B cell (primary cell): Measurements from ENCODE around the gene CDH13. TPM values are rescaled to one million over a fixed set of nuclear protein-coding genes. Genes with fewer than 3 reads are reported as not detected.

ENCODE experiments used
- ATAC-seq: fragments of 200-7000 bp; cut with Tn5 transposase; one replicate; pipeline ENCODE4 v1.10.0; 2021; ENCODE audit warnings: low read depth, mild to moderate bottlenecking, moderate number of reproducible peaks, moderate library complexity
- CTCF ChIA-PET: fragments of 350-600 bp; sonication (Branson Sonifier 250); formaldehyde crosslinking; loops from one replicate; lab custom pipeline; 2021; ENCODE audit warnings: antibody characterized with exemption, inconsistent platforms; lab: Charles Lee
- POLR2A ChIA-PET: fragments of 350-600 bp; sonication (Branson Sonifier 250); formaldehyde crosslinking; loops from one replicate; lab custom pipeline; 2021; ENCODE audit warnings: antibody characterized with exemption; lab: Charles Lee
- DNase-seq: peaks from one replicate; pipeline ENCODE4 v3.0.0; 2013
- H2AFZ ChIP-seq: 2 replicates; pipeline ENCODE4 v1.6.1; 2012; ENCODE audit warnings: mild to moderate bottlenecking, low read depth, low read length; ENCODE audit not compliant: insufficient read depth, poor library complexity, severe bottlenecking
- H3K27ac ChIP-seq, 2 donors: 1 replicate in 1 of 2; 2 replicates in 1 of 2; pipeline ENCODE4 v1.5.1; 2012 to 2013; ENCODE audit warnings: low read length in 2 of 2, mild to moderate bottlenecking in 2 of 2, moderate library complexity in 1 of 2
- H3K27me3 ChIP-seq, 4 experiments: fragments of 200-600 bp in 1 of 4; sonication (generic) in 1 of 4; replicated peaks in 1 of 4; 1 replicate in 2 of 4; 2 replicates in 2 of 4; pipeline versions ENCODE4 v1.6.1 to v1.7.0; 2013 to 2016; ENCODE audit warnings: low read length in 3 of 4, mild to moderate bottlenecking in 2 of 4, mixed read lengths in 1 of 4, moderate library complexity in 1 of 4; ENCODE audit not compliant: insufficient read depth in 4 of 4, control insufficient read depth in 3 of 4; ENCODE audit errors: control extremely low read depth in 1 of 4
- H3K36me3 ChIP-seq, 2 experiments: replicated peaks in 1 of 2; 1 replicate in 1 of 2; 2 replicates in 1 of 2; pipeline versions ENCODE4 v1.6.1 to v1.7.1; 2013; ENCODE audit warnings: low read length in 1 of 2; ENCODE audit not compliant: insufficient read depth in 2 of 2, control insufficient read depth in 1 of 2; ENCODE audit errors: control extremely low read depth in 1 of 2, extremely low read depth in 1 of 2
- H3K4me1 ChIP-seq, 2 donors: fragments of 200-600 bp in 1 of 2; sonication (generic) in 1 of 2; 1 replicate in 1 of 2; 2 replicates in 1 of 2; pipeline versions ENCODE4 v1.5.1 to v1.6.1; 2013 to 2017; ENCODE audit warnings: low read length in 2 of 2; ENCODE audit not compliant: control insufficient read depth in 2 of 2, insufficient read depth in 2 of 2
- H3K4me2 ChIP-seq: replicated peaks from 2 replicates; pipeline ENCODE3; 2012; ENCODE audit warnings: mild to moderate bottlenecking, low read depth, low read length; ENCODE audit not compliant: poor library complexity, severe bottlenecking
- H3K4me3 ChIP-seq, 5 experiments: fragments of 200-600 bp in 1 of 5; sonication (generic) in 1 of 5; 1 replicate in 3 of 5; 2 replicates in 2 of 5; pipeline versions ENCODE4 v1.5.1 to v1.7.0; 2011 to 2016; ENCODE audit warnings: low read length in 4 of 5, mild to moderate bottlenecking in 4 of 5, low read depth in 2 of 5, control low read depth in 1 of 5, moderate library complexity in 1 of 5; ENCODE audit not compliant: insufficient read depth in 1 of 5; ENCODE audit errors: control extremely low read depth in 1 of 5, extremely low read depth in 1 of 5
- H3K79me2 ChIP-seq: fragments of 200-600 bp; sonication (generic); one replicate; pipeline ENCODE4 v1.6.0; 2016; ENCODE audit warnings: low read length; ENCODE audit not compliant: control insufficient read depth, insufficient read depth
- H3K9ac ChIP-seq: fragments of 200-600 bp; sonication (generic); 2 replicates; pipeline ENCODE4 v1.6.1; 2017; ENCODE audit warnings: mild to moderate bottlenecking, low read length, moderate library complexity
- H3K9me3 ChIP-seq, 3 donors: one replicate each; pipeline versions ENCODE4 v1.6.1 to v1.7.1; 2013; ENCODE audit warnings: low read length in 2 of 3; ENCODE audit not compliant: control insufficient read depth in 2 of 3, insufficient read depth in 1 of 3; ENCODE audit errors: control extremely low read depth in 1 of 3
- H4K20me1 ChIP-seq: 2 replicates; pipeline ENCODE4 v1.6.0; 2012; ENCODE audit warnings: mild to moderate bottlenecking, low read length; ENCODE audit not compliant: insufficient read depth, control insufficient read depth, poor library complexity, severe bottlenecking
- H3K27ac Mint-ChIP-seq: one replicate; pipeline ENCODE4 v1.8.0; 2021; ENCODE audit warnings: mixed read lengths
- H3K27me3 Mint-ChIP-seq: one replicate; pipeline ENCODE4 v1.8.0; 2021; ENCODE audit warnings: mixed read lengths
- H3K4me1 Mint-ChIP-seq: one replicate; pipeline ENCODE4 v1.8.0; 2021; ENCODE audit warnings: mixed read lengths
- H3K4me3 Mint-ChIP-seq: one replicate; pipeline ENCODE4 v1.8.0; 2021; ENCODE audit warnings: mixed read lengths
- H3K9me3 Mint-ChIP-seq: one replicate; pipeline ENCODE4 v1.8.0; 2022; ENCODE audit warnings: mixed read lengths; ENCODE audit not compliant: insufficient read depth
- CTCF ChIP-seq: fragments of 200-600 bp; IDR thresholded peaks from one replicate; pipeline ENCODE4 v1.8.0; 2022; ENCODE audit warnings: antibody characterized with exemption, mild to moderate bottlenecking
- EZH2 ChIP-seq: IDR thresholded peaks from 2 replicates; pipeline ENCODE4 v1.6.1; 2012; ENCODE audit warnings: borderline replicate concordance, low read depth, mild to moderate bottlenecking, moderate library complexity, low read length; ENCODE audit not compliant: insufficient read depth, poor library complexity, severe bottlenecking
- WGBS: methylation state at CpG from one replicate; pipeline ENCODE4 v1.1.5; 2013; ENCODE audit warnings: missing lambda C conversion rate; ENCODE audit not compliant: insufficient coverage; 5-methylcytosine and 5-hydroxymethylcytosine counted together
- intact Hi-C: fragments of 100-400 bp; cut with micrococcal nuclease; formaldehyde crosslinking; loops from one replicate; pipeline ENCODE4 v1.10.0; 2022
- polyA plus RNA-seq: library from polyadenylated mRNA; depleted of rRNA; stranded (reverse); fragments of >200 nt; gene quantifications from 2 replicates; pipeline ENCODE4 v1.2.3, GENCODE V29; 2012
- total RNA-seq, 2 donors: library from RNA; stranded (reverse); fragments of 120-200 nt in 1 of 2; gene quantifications; 1 replicate in 1 of 2; 2 replicates in 1 of 2; pipeline versions ENCODE4 v1.2.3 to v1.2.4, GENCODE V29; 2013 to 2022

The CDH13 gene
- total and polyA plus RNA-seq, 2 donors (not counting 1 experiment from before 2014, with no cell fraction given), result not detected

DNA sequence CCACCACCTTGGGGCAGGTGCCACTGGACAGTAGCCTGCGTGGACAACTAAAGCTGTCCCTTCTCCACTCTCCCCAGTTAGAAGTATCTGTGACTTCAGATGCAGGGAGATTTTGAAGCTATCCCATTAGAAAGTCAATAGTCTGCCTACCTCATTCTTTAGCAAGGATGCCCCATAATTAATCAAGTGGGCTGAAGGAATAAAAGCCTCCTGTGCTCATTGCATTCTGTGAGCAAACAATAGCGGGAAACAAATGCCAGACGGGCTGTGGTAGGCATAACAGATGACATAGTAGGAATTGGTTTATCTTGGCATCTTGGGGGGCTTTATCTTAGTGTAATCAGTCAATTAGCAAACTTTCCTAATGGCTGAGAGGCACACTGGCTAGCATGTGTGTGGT, 1084.3 kb downstream of the CDH13 start:
- ATAC-seq (no peak), DNase-seq (no peak)
- no peaks in the 10 kb centered on the region for H3K36me3 ChIP-seq
- Mint-ChIP-seq H3K4me1 (no peaks in the 10 kb centered on the region), H3K27ac (no peak overlapping the region), H3K27me3 (peaks cover 10% of the 10 kb centered on the region), H3K4me3 (no peak overlapping the region), H3K9me3 (no peaks in the 10 kb centered on the region)
- H3K4me1 ChIP-seq, result no peaks in the 10 kb centered on the region
- H4K20me1 ChIP-seq, result no peaks in the 10 kb centered on the region
- H2AFZ ChIP-seq, result no peak overlapping the region
- H3K4me2 ChIP-seq, result no peak overlapping the region
- no peaks in the 10 kb centered on the region for H3K79me2 ChIP-seq
- H3K27ac ChIP-seq, result no peak overlapping the region
- ChIA-PET POLR2A (no interaction called here), CTCF (no interaction called here)
- H3K4me3 ChIP-seq, result no peak overlapping the region
- WGBS, result 61% methylated on average over 2 of the region's 3 CpGs
- TF ChIP-seq EZH2 (no peak), CTCF (no peak)
- peaks cover 0 to 4% (median 0%) of the 10 kb centered on the region in 3 donors for H3K9me3 ChIP-seq
- intact Hi-C loops, result no loop called here
- H3K27me3 ChIP-seq, result peaks cover 0 to 4% (median 0%) of the 10 kb centered on the region in 4 experiments
- H3K9ac ChIP-seq, result no peak overlapping the region

- H3K27ac ChIP-seq, result no peak overlapping the region
- H3K4me3 ChIP-seq, result no peak overlapping the region
- Mint-ChIP-seq H3K27ac (no peak overlapping the region), H3K9me3 (no peaks in the 10 kb centered on the region), H3K27me3 (peaks cover 8% of the 10 kb centered on the region), H3K4me3 (no peak overlapping the region), H3K4me1 (no peaks in the 10 kb centered on the region)
- CTCF ChIA-PET, result no interaction called here
- ATAC-seq (no peak), DNase-seq (no peak)
- POLR2A ChIA-PET, result no interaction called here
- WGBS, result 73% methylated on average over 2 of the region's 4 CpGs
- no peaks in the 10 kb centered on the region for H3K36me3 ChIP-seq
- H3K9me3 ChIP-seq, result peaks cover 0 to 3% (median 0%) of the 10 kb centered on the region in 3 donors
- no peaks in the 10 kb centered on the region for H3K4me1 ChIP-seq
- no peak overlapping the region for H2AFZ ChIP-seq
- intact Hi-C loops, result no loop called here
- H3K9ac ChIP-seq, result no peak overlapping the region
- no peak for TF ChIP-seq EZH2
- TF ChIP-seq CTCF, result no peak
- H3K4me2 ChIP-seq, result no peak overlapping the region
- no peaks in the 10 kb centered on the region for H3K27me3 ChIP-seq
- H3K79me2 ChIP-seq, result no peaks in the 10 kb centered on the region
- no peaks in the 10 kb centered on the region for H4K20me1 ChIP-seq
These were observed 1086.8 kb downstream of the CDH13 start for GRCh38 chr16:83713597-83713996.
